GM12878 (cell line): ENCODE measurements around the gene HAPLN2. TPM values are rescaled to one million over a fixed set of nuclear protein-coding genes. Genes with fewer than 3 reads are reported as not detected.

Experiments used
- ATAC-seq: fragments of 200-7000 bp; cut with Tn5 transposase; 3 replicates; pipeline ENCODE4 v1.9.1; 2020; ENCODE audit warnings: mild to moderate bottlenecking, moderate library complexity
- BruUV-seq: library from RNA; stranded (reverse); fragments of 400-500 nt; replicated peaks from 2 replicates; lab custom pipeline; 2021; lab: Mats Ljungman, UMichigan
- CTCF ChIA-PET: fragments of 300-600 bp; sonication (Branson Sonifier 250); formaldehyde crosslinking; extraction: SDS; loops from one replicate; lab custom pipeline; 2021; ENCODE audit warnings: inconsistent platforms; lab: Yijun Ruan, JAX
- POLR2A ChIA-PET: fragments of 350-600 bp; formaldehyde crosslinking; extraction: SDS; loops from one replicate; lab custom pipeline; 2021; ENCODE audit warnings: inconsistent platforms; lab: Charles Lee
- RAD21 ChIA-PET: fragments of 300-600 bp; sonication (Branson Sonifier 250); formaldehyde crosslinking; loops from one replicate; lab custom pipeline; 2023; ENCODE audit warnings: antibody characterized with exemption; ENCODE audit not compliant: unreplicated experiment; lab: Charles Lee
- SMC1A ChIA-PET: fragments of 300-600 bp; sonication (Branson Sonifier 250); formaldehyde crosslinking; loops from one replicate; lab custom pipeline; 2023; ENCODE audit not compliant: unreplicated experiment, uncharacterized antibody; lab: Charles Lee
- DNase-seq: peaks from one replicate; pipeline ENCODE4 v3.0.0-alpha.2; 2011; ENCODE audit warnings: low read depth, low spot score
- FAIRE-seq: peaks from 3 replicates; lab custom pipeline; 2011; peaks lifted over from hg19 to GRCh38; lab: Jason Lieb, UNC
- H2AFZ ChIP-seq: 2 replicates; pipeline ENCODE4 v1.6.0; 2011; ENCODE audit warnings: low read depth, low read length, control low read depth; ENCODE audit not compliant: control insufficient read depth
- H3K27ac ChIP-seq: 2 replicates; pipeline ENCODE4 v1.5.1; 2011; ENCODE audit warnings: control low read depth; ENCODE audit not compliant: control insufficient read depth, insufficient read depth
- H3K27me3 ChIP-seq, 2 experiments: replicated peaks in 1 of 2; 2 replicates each; pipeline versions ENCODE4 v1.6.0 to v1.6.1; 2011; ENCODE audit warnings: low read length in 1 of 2; ENCODE audit not compliant: control insufficient read depth in 2 of 2, insufficient read depth in 2 of 2
- H3K36me3 ChIP-seq, 2 experiments: 2 replicates each; pipeline ENCODE4 v1.5.1; 2011; ENCODE audit warnings: low read length in 1 of 2; ENCODE audit not compliant: control insufficient read depth in 2 of 2, insufficient read depth in 2 of 2
- H3K4me1 ChIP-seq: 2 replicates; pipeline ENCODE4 v1.6.1; 2011; ENCODE audit warnings: mild to moderate bottlenecking, low read length, moderate library complexity, mixed read lengths; ENCODE audit not compliant: control insufficient read depth, insufficient read depth
- H3K4me2 ChIP-seq: 2 replicates; pipeline ENCODE4 v1.6.0; 2011; ENCODE audit warnings: control low read depth; ENCODE audit not compliant: control insufficient read depth, insufficient read depth
- H3K4me3 ChIP-seq: fragments of 200-600 bp; sonication (generic); 2 replicates; pipeline ENCODE4 v1.5.1; 2016
- H3K79me2 ChIP-seq: 2 replicates; pipeline ENCODE4 v1.6.0; 2011; ENCODE audit warnings: low read length; ENCODE audit not compliant: control insufficient read depth, insufficient read depth
- H3K9ac ChIP-seq: 2 replicates; pipeline ENCODE4 v1.8.0; 2011; ENCODE audit warnings: low read length, control low read depth, mixed read lengths; ENCODE audit not compliant: control insufficient read depth, insufficient read depth
- H3K9me3 ChIP-seq: replicated peaks from 3 replicates; pipeline ENCODE4 v1.5.1; 2011; ENCODE audit warnings: mild to moderate bottlenecking, low read length; ENCODE audit not compliant: control insufficient read depth, insufficient read depth
- H4K20me1 ChIP-seq: 2 replicates; pipeline ENCODE4 v1.6.0; 2011; ENCODE audit not compliant: control insufficient read depth, insufficient read depth
- BCL11A ChIP-seq: IDR thresholded peaks from 2 replicates; pipeline ENCODE4 v1.6.1; 2011; ENCODE audit warnings: low read depth, low read length
- BMI1 ChIP-seq: fragments of 450-650 bp; IDR thresholded peaks from 2 replicates; pipeline ENCODE4 v1.6.1; 2016; ENCODE audit warnings: mild to moderate bottlenecking, moderate library complexity, borderline replicate concordance
- CREM ChIP-seq: IDR thresholded peaks from 2 replicates; pipeline ENCODE4 v1.6.1; 2014; ENCODE audit warnings: antibody characterized with exemption, low read depth
- EP300 ChIP-seq, 2 experiments: fragments of 150-350 bp in 1 of 2; IDR thresholded peaks; 2 replicates each; pipeline ENCODE4 v1.6.1; 2011 to 2012; ENCODE audit warnings: low read depth in 2 of 2, low read length in 2 of 2, borderline replicate concordance in 1 of 2, improper control_type of control experiment in 1 of 2, inconsistent platforms in 1 of 2; ENCODE audit not compliant: control insufficient read depth in 1 of 2
- EZH2 ChIP-seq: IDR thresholded peaks from 2 replicates; pipeline ENCODE4 v1.6.1; 2012; ENCODE audit warnings: low read depth, mild to moderate bottlenecking, control low read depth, inconsistent platforms, low read length, borderline replicate concordance; ENCODE audit not compliant: control insufficient read depth
- HCFC1 ChIP-seq: fragments of 150-350 bp; IDR thresholded peaks from 2 replicates; pipeline ENCODE4 v1.6.1; 2014; ENCODE audit warnings: low read length
- SIX5 ChIP-seq: IDR thresholded peaks from 2 replicates; pipeline ENCODE4 v1.6.1; 2011; ENCODE audit warnings: mild to moderate bottlenecking, low read depth, low read length, moderate library complexity; ENCODE audit not compliant: severe bottlenecking
- ZZZ3 ChIP-seq: IDR thresholded peaks from 2 replicates; pipeline ENCODE4 v1.6.1; 2011; ENCODE audit warnings: low read depth; ENCODE audit not compliant: control insufficient read depth, insufficient read length
- WGBS: methylation state at CpG from one replicate; pipeline ENCODE4 v1.1.6; 2016; ENCODE audit warnings: low lambda C conversion rate; ENCODE audit not compliant: insufficient replicate concordance, insufficient coverage; ENCODE audit errors: missing lambda C conversion rate; 5-methylcytosine and 5-hydroxymethylcytosine counted together
- in situ Hi-C: fragments of 300-500 bp; cut with MboI; formaldehyde crosslinking; loops from 9 replicates; pipeline ENCODE4 v1.14.3; 2018; ENCODE audit warnings: mixed read lengths
- intact Hi-C: fragments of 100-400 bp; cut with micrococcal nuclease; formaldehyde crosslinking; loops from one replicate; pipeline ENCODE4 v1.14.2; 2022; ENCODE audit not compliant: unreplicated experiment
- polyA plus RNA-seq, 11 experiments: library from polyadenylated mRNA; depleted of rRNA in 4 of 11; unstranded in 6 of 11; stranded (reverse) in 5 of 11; fragments of >200 nt; fragmentation: Nextera tagmentation in 4 of 11; fragmentation: Illumina TruSeq in 1 of 11; extraction: Ambion mirVana in 4 of 11; extraction: Trizol in 1 of 11; gene quantifications; 1 replicate in 1 of 11; 2 replicates in 10 of 11; pipeline versions ENCODE4 v1.2.1 to v1.2.3, GENCODE V29; 2011 to 2016; ENCODE audit warnings: inconsistent platforms in 2 of 11, missing spikeins in 2 of 11, low read depth in 1 of 11
- total RNA-seq, 4 experiments: library from RNA; depleted of rRNA in 3 of 4; stranded (reverse); fragments of >200 nt in 3 of 4; fragmentation: Illumina TruSeq in 1 of 4; extraction: Trizol in 1 of 4; gene quantifications; 2 replicates each; pipeline versions ENCODE4 v1.2.1 to v1.2.3, GENCODE V29; 2013 to 2021
- TF ChIP-seq, protein P1 (sequence below): fragments of 450-650 bp; formaldehyde crosslinking; IDR thresholded peaks from 2 replicates; pipeline ENCODE4 v1.4.0; 2020; ENCODE audit warnings: mild to moderate bottlenecking, moderate library complexity
- TF ChIP-seq, protein P2 (sequence below): IDR thresholded peaks from 2 replicates; pipeline ENCODE4 v1.6.1; 2012; ENCODE audit warnings: mild to moderate bottlenecking, low read depth, low read length
- TF ChIP-seq, protein P3 (sequence below): fragments of 150-350 bp; IDR thresholded peaks from 2 replicates; pipeline ENCODE4 v1.6.1; 2014; ENCODE audit warnings: mild to moderate bottlenecking, low read depth, low read length
- TF ChIP-seq, protein P4 (sequence below): IDR thresholded peaks from 2 replicates; pipeline ENCODE4 v1.6.1; 2011; ENCODE audit warnings: mild to moderate bottlenecking, low read depth, low read length, moderate library complexity; ENCODE audit not compliant: insufficient replicate concordance

HAPLN2 gene
- total and polyA plus RNA-seq, 10 of the 15 experiments (the other 5 are each of a cell fraction or from before 2014, with no cell fraction given): 0.15 to 0.24 TPM; not detected in 8

DNA sequence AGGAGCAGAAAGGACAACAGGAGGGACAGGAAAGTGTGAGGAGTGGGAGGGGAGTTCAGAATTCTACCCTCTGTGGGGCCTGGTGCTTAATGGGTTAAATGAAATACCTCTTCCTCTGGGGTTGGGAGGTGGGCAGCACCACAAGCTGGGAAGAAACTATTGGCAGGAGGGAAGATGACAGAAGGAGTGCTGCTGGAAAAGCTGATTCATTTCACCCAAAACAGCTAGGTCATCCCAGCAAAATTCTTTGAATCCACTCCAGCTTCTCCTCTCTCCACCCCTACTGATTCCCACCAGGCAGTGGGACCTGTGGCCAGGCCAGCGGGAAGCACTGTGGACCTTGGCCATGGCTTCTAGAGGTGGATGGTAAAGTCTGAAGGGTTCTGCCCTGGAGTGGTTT lies 35.5 kb downstream of the HAPLN2 start:
- Histone ChIP-seq H3K79me2 (peaks cover 10% of the 10 kb centered on the region), H3K9me3 (no peaks in the 10 kb centered on the region), H4K20me1 (peaks cover 8% of the 10 kb centered on the region; the same call in 1 of the 2 replicates), H3K27ac (no peak overlapping the region), H3K27me3 (0 out of 4 replicates have a peak, but pooled peaks cover 0 to 2% of the 10 kb centered on the region in 2 experiments), H3K4me2 (no peak overlapping the region), H3K4me1 (peaks cover 30% of the 10 kb centered on the region), H3K9ac (no peak overlapping the region), H3K36me3 (no peaks in the 10 kb centered on the region), H3K4me3 (no peak overlapping the region), H2AFZ (no peak overlapping the region)
- ChIA-PET SMC1A (interaction anchor here (0.5 to 2.0 kb wide), 7 partner anchors 24 to 1164 kb away, joined by 3 to 7 read pairs (median 3); no protein-coding TSS in a partner anchor), CTCF (interaction anchor here (0.7 to 8.3 kb wide), 4 partner anchors 11 to 280 kb away, joined by 3 to 208 read pairs (median 4); no protein-coding TSS in a partner anchor), POLR2A (interaction anchor here (1.3 kb wide), 1 partner anchor 10 kb away, joined by 4 read pairs; no protein-coding TSS in a partner anchor), RAD21 (interaction anchor here (0.9 to 1.9 kb wide), 3 partner anchors 27 to 31 kb away, joined by 3 to 9 read pairs (median 5); no protein-coding TSS in a partner anchor)
- WGBS: 54% methylated on average over 1 of the region's 1 CpG
- in situ Hi-C loops: no loop called here
- DNase-seq (no peak), ATAC-seq (no peak), FAIRE-seq (no peak)
- intact Hi-C loops: no loop called here
- BruUV-seq: no TSS peak
- TF ChIP-seq, protein P1, sequence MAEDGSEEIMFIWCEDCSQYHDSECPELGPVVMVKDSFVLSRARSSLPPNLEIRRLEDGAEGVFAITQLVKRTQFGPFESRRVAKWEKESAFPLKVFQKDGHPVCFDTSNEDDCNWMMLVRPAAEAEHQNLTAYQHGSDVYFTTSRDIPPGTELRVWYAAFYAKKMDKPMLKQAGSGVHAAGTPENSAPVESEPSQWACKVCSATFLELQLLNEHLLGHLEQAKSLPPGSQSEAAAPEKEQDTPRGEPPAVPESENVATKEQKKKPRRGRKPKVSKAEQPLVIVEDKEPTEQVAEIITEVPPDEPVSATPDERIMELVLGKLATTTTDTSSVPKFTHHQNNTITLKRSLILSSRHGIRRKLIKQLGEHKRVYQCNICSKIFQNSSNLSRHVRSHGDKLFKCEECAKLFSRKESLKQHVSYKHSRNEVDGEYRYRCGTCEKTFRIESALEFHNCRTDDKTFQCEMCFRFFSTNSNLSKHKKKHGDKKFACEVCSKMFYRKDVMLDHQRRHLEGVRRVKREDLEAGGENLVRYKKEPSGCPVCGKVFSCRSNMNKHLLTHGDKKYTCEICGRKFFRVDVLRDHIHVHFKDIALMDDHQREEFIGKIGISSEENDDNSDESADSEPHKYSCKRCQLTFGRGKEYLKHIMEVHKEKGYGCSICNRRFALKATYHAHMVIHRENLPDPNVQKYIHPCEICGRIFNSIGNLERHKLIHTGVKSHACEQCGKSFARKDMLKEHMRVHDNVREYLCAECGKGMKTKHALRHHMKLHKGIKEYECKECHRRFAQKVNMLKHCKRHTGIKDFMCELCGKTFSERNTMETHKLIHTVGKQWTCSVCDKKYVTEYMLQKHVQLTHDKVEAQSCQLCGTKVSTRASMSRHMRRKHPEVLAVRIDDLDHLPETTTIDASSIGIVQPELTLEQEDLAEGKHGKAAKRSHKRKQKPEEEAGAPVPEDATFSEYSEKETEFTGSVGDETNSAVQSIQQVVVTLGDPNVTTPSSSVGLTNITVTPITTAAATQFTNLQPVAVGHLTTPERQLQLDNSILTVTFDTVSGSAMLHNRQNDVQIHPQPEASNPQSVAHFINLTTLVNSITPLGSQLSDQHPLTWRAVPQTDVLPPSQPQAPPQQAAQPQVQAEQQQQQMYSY (CRISPR knock-in tag): no peak
- TF ChIP-seq ZZZ3 (no peak), HCFC1 (no peak), BMI1 (no peak), BCL11A (no peak), SIX5 (no peak), CREM (no peak), EZH2 (no peak), EP300 (IDR thresholded peaks at IDR 0.05; ENCODE audit: borderline replicate concordance in 1 of 2, control insufficient read depth in 1 of 2, low read depth in 2 of 2, low read length in 2 of 2) (no peak)
- TF ChIP-seq, protein P2, sequence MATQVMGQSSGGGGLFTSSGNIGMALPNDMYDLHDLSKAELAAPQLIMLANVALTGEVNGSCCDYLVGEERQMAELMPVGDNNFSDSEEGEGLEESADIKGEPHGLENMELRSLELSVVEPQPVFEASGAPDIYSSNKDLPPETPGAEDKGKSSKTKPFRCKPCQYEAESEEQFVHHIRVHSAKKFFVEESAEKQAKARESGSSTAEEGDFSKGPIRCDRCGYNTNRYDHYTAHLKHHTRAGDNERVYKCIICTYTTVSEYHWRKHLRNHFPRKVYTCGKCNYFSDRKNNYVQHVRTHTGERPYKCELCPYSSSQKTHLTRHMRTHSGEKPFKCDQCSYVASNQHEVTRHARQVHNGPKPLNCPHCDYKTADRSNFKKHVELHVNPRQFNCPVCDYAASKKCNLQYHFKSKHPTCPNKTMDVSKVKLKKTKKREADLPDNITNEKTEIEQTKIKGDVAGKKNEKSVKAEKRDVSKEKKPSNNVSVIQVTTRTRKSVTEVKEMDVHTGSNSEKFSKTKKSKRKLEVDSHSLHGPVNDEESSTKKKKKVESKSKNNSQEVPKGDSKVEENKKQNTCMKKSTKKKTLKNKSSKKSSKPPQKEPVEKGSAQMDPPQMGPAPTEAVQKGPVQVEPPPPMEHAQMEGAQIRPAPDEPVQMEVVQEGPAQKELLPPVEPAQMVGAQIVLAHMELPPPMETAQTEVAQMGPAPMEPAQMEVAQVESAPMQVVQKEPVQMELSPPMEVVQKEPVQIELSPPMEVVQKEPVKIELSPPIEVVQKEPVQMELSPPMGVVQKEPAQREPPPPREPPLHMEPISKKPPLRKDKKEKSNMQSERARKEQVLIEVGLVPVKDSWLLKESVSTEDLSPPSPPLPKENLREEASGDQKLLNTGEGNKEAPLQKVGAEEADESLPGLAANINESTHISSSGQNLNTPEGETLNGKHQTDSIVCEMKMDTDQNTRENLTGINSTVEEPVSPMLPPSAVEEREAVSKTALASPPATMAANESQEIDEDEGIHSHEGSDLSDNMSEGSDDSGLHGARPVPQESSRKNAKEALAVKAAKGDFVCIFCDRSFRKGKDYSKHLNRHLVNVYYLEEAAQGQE: no peak
- TF ChIP-seq, protein P3, sequence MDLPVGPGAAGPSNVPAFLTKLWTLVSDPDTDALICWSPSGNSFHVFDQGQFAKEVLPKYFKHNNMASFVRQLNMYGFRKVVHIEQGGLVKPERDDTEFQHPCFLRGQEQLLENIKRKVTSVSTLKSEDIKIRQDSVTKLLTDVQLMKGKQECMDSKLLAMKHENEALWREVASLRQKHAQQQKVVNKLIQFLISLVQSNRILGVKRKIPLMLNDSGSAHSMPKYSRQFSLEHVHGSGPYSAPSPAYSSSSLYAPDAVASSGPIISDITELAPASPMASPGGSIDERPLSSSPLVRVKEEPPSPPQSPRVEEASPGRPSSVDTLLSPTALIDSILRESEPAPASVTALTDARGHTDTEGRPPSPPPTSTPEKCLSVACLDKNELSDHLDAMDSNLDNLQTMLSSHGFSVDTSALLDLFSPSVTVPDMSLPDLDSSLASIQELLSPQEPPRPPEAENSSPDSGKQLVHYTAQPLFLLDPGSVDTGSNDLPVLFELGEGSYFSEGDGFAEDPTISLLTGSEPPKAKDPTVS: no peak
- TF ChIP-seq, protein P4, sequence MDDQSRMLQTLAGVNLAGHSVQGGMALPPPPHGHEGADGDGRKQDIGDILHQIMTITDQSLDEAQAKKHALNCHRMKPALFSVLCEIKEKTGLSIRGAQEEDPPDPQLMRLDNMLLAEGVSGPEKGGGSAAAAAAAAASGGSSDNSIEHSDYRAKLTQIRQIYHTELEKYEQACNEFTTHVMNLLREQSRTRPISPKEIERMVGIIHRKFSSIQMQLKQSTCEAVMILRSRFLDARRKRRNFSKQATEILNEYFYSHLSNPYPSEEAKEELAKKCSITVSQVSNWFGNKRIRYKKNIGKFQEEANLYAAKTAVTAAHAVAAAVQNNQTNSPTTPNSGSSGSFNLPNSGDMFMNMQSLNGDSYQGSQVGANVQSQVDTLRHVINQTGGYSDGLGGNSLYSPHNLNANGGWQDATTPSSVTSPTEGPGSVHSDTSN: no peak
